HEK293 (cell line): ENCODE measurements around the gene DCST1.

ENCODE experiments used
- CTCF ChIP-seq: fragments of 450-650 bp; formaldehyde crosslinking; IDR thresholded peaks from 2 replicates; pipeline ENCODE4 v1.5.1; 2016; ENCODE audit warnings: missing biosample characterization, missing genetic modification characterization
- MEIS1 ChIP-seq: sonication (generic); formaldehyde crosslinking; IDR thresholded peaks from 2 replicates; pipeline ENCODE4 v1.8.1; 2022; ENCODE audit warnings: missing genetic modification reagents, mild to moderate bottlenecking, borderline replicate concordance
- ZNF121 ChIP-seq: fragments of 450-650 bp; formaldehyde crosslinking; IDR thresholded peaks from 2 replicates; pipeline ENCODE4 v1.5.1; 2016; ENCODE audit warnings: missing biosample characterization, missing genetic modification characterization
- ZNF292 ChIP-seq: fragments of 450-650 bp; formaldehyde crosslinking; IDR thresholded peaks from 2 replicates; pipeline ENCODE4 v1.5.1; 2016; ENCODE audit warnings: low read depth, missing biosample characterization, missing genetic modification characterization, borderline replicate concordance
- ZNF658 ChIP-seq: fragments of 450-650 bp; formaldehyde crosslinking; IDR thresholded peaks from 2 replicates; pipeline ENCODE4; 2016; ENCODE audit warnings: missing biosample characterization, missing genetic modification characterization
- TF ChIP-seq, protein P1 (sequence below): fragments of 450-650 bp; formaldehyde crosslinking; IDR thresholded peaks from 2 replicates; pipeline ENCODE4 v1.5.1; 2016; ENCODE audit warnings: missing biosample characterization, missing genetic modification characterization, low read depth
- TF ChIP-seq, protein P2 (sequence below): fragments of 450-650 bp; formaldehyde crosslinking; IDR thresholded peaks from 2 replicates; pipeline ENCODE4 v1.5.1; 2016; ENCODE audit warnings: missing biosample characterization, missing genetic modification characterization

GRCh38 chr1:155077346-155077745, 43.7 kb downstream of the DCST1 start:
- TF ChIP-seq ZNF121 (tag by site-specific recombination) (no peak), ZNF292 (tag by site-specific recombination) (no peak), CTCF (tag by site-specific recombination) (no peak), MEIS1 (CRISPR knock-in tag) (no peak), ZNF658 (no peak)
- TF ChIP-seq, protein P1, sequence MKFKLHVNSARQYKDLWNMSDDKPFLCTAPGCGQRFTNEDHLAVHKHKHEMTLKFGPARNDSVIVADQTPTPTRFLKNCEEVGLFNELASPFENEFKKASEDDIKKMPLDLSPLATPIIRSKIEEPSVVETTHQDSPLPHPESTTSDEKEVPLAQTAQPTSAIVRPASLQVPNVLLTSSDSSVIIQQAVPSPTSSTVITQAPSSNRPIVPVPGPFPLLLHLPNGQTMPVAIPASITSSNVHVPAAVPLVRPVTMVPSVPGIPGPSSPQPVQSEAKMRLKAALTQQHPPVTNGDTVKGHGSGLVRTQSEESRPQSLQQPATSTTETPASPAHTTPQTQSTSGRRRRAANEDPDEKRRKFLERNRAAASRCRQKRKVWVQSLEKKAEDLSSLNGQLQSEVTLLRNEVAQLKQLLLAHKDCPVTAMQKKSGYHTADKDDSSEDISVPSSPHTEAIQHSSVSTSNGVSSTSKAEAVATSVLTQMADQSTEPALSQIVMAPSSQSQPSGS (tag by site-specific recombination): no peak
- TF ChIP-seq, protein P2, sequence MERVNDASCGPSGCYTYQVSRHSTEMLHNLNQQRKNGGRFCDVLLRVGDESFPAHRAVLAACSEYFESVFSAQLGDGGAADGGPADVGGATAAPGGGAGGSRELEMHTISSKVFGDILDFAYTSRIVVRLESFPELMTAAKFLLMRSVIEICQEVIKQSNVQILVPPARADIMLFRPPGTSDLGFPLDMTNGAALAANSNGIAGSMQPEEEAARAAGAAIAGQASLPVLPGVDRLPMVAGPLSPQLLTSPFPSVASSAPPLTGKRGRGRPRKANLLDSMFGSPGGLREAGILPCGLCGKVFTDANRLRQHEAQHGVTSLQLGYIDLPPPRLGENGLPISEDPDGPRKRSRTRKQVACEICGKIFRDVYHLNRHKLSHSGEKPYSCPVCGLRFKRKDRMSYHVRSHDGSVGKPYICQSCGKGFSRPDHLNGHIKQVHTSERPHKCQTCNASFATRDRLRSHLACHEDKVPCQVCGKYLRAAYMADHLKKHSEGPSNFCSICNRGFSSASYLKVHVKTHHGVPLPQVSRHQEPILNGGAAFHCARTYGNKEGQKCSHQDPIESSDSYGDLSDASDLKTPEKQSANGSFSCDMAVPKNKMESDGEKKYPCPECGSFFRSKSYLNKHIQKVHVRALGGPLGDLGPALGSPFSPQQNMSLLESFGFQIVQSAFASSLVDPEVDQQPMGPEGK (tag by site-specific recombination): no peak
